Endothelial cell of umbilical vein (primary cell): Measurements from ENCODE around the gene GNMT. TPM values are rescaled to one million over a fixed set of nuclear protein-coding genes. Genes with fewer than 3 reads are reported as not detected.
A peak's percentile ranks its signal among the peaks of the same experiment; 100 is the strongest.

ENCODE experiments used
- BruUV-seq: library from RNA; stranded (reverse); fragments of 400-500 nt; replicated peaks from 2 replicates; lab custom pipeline; 2021; lab: Mats Ljungman, UMichigan
- CTCF ChIA-PET: fragments of 300-600, 350-600 bp; sonication (Branson Sonifier 250); formaldehyde crosslinking; loops from one replicate; lab custom pipeline; 2021; ENCODE audit warnings: antibody characterized with exemption, inconsistent platforms; lab: Charles Lee
- POLR2A ChIA-PET: fragments of 300-600, 350-600 bp; sonication (Branson Sonifier 250); formaldehyde crosslinking; loops from one replicate; lab custom pipeline; 2021; ENCODE audit warnings: antibody characterized with exemption, inconsistent platforms; lab: Charles Lee
- DNase-seq: peaks from one replicate; pipeline ENCODE4 v3.0.0-alpha.2; 2011; ENCODE audit warnings: low read depth, low spot score
- FAIRE-seq: peaks from 2 replicates; lab custom pipeline; 2011; peaks lifted over from hg19 to GRCh38; lab: Jason Lieb, UNC
- H2AFZ ChIP-seq: 2 replicates; pipeline ENCODE4 v1.6.0; 2012; ENCODE audit warnings: low read depth, low read length, control low read depth, inconsistent platforms
- H3K27ac ChIP-seq: 2 replicates; pipeline ENCODE4 v1.5.1; 2011; ENCODE audit warnings: low read depth, mild to moderate bottlenecking, control low read depth, low read length, moderate library complexity; ENCODE audit not compliant: insufficient read depth
- H3K27me3 ChIP-seq, 2 experiments: 2 replicates each; pipeline versions ENCODE4 v1.6.0 to v1.6.1; 2011; ENCODE audit warnings: low read length in 2 of 2, mixed read lengths in 1 of 2; ENCODE audit not compliant: control insufficient read depth in 2 of 2, insufficient read depth in 2 of 2
- H3K36me3 ChIP-seq, 2 experiments: 2 replicates in 1 of 2; 3 replicates in 1 of 2; pipeline ENCODE4 v1.5.1; 2011; ENCODE audit warnings: low read length in 2 of 2, mild to moderate bottlenecking in 1 of 2, moderate library complexity in 1 of 2; ENCODE audit not compliant: control insufficient read depth in 2 of 2, insufficient read depth in 2 of 2; ENCODE audit errors: extremely low read depth in 1 of 2
- H3K4me1 ChIP-seq: 3 replicates; pipeline ENCODE4 v1.5.1; 2011; ENCODE audit warnings: mild to moderate bottlenecking, low read length; ENCODE audit not compliant: control insufficient read depth, insufficient read depth; ENCODE audit errors: extremely low read depth
- H3K4me2 ChIP-seq: 2 replicates; pipeline ENCODE4 v1.6.1; 2011; ENCODE audit warnings: low read length, control low read depth, mixed read lengths; ENCODE audit not compliant: insufficient read depth
- H3K4me3 ChIP-seq, 3 experiments: fragments of 200-600 bp in 1 of 3; sonication (generic), shearing (Covaris generic) in 1 of 3; replicated peaks in 1 of 3; 2 replicates each; pipeline ENCODE4 v1.5.1; 2011 to 2016; ENCODE audit warnings: control low read depth in 3 of 3, low read length in 3 of 3, mild to moderate bottlenecking in 2 of 3, inconsistent platforms in 1 of 3, low read depth in 1 of 3, moderate library complexity in 1 of 3; ENCODE audit not compliant: insufficient read depth in 1 of 3
- H3K79me2 ChIP-seq: 2 replicates; pipeline ENCODE4 v1.6.0; 2012; ENCODE audit warnings: low read length, inconsistent platforms; ENCODE audit not compliant: control insufficient read depth, insufficient read depth
- H3K9ac ChIP-seq: replicated peaks from 2 replicates; pipeline ENCODE3; 2011; ENCODE audit warnings: low read length, control low read depth; ENCODE audit not compliant: insufficient read depth; ENCODE audit errors: extremely low read depth
- H3K9me1 ChIP-seq: replicated peaks from 3 replicates; pipeline ENCODE4 v1.6.0; 2011; ENCODE audit warnings: mild to moderate bottlenecking, low read length; ENCODE audit not compliant: control insufficient read depth, insufficient read depth; ENCODE audit errors: extremely low read depth
- H3K9me3 ChIP-seq: replicated peaks from 2 replicates; pipeline ENCODE4 v1.5.1; 2012; ENCODE audit warnings: low read length, inconsistent platforms; ENCODE audit not compliant: control insufficient read depth, insufficient read depth
- H4K20me1 ChIP-seq: replicated peaks from 2 replicates; pipeline ENCODE3; 2011; ENCODE audit warnings: mild to moderate bottlenecking, low read length; ENCODE audit not compliant: control insufficient read depth, insufficient read depth; ENCODE audit errors: extremely low read depth
- CTCF ChIP-seq, 2 donors: IDR thresholded peaks; 1 replicate in 1 of 2; 2 replicates in 1 of 2; pipeline ENCODE4 v1.5.1; 2011; ENCODE audit warnings: low read length in 2 of 2, mild to moderate bottlenecking in 2 of 2, moderate library complexity in 2 of 2, control low read depth in 1 of 2, inconsistent platforms in 1 of 2, low read depth in 1 of 2; ENCODE audit not compliant: insufficient read depth in 1 of 2; ENCODE audit errors: extremely low read depth in 1 of 2
- EZH2 ChIP-seq: IDR thresholded peaks from 2 replicates; pipeline ENCODE4 v1.6.1; 2012; ENCODE audit warnings: borderline replicate concordance, low read depth, mild to moderate bottlenecking, moderate library complexity, low read length, inconsistent platforms; ENCODE audit not compliant: severe bottlenecking
- FOS ChIP-seq: IDR thresholded peaks from 2 replicates; pipeline ENCODE4 v1.6.1; 2011; ENCODE audit warnings: mild to moderate bottlenecking, low read length, moderate library complexity, borderline replicate concordance; ENCODE audit not compliant: insufficient read depth
- JUN ChIP-seq: IDR thresholded peaks from 2 replicates; pipeline ENCODE4 v1.6.1; 2011; ENCODE audit warnings: borderline replicate concordance, low read depth; ENCODE audit not compliant: insufficient read length, insufficient read depth
- MAX ChIP-seq: IDR thresholded peaks from 2 replicates; pipeline ENCODE4 v1.6.1; 2011; ENCODE audit not compliant: insufficient read depth, insufficient read length
- MYC ChIP-seq: IDR thresholded peaks from one replicate; pipeline ENCODE4 v1.6.1; 2011; ENCODE audit warnings: mild to moderate bottlenecking, low read depth, low read length
- POLR2A ChIP-seq: IDR thresholded peaks from 2 replicates; pipeline ENCODE4 v1.6.1; 2012; ENCODE audit warnings: low read depth, mild to moderate bottlenecking, control low read depth, low read length
- POLR2AphosphoS5 ChIP-seq: IDR thresholded peaks from 2 replicates; pipeline ENCODE4 v1.6.1; 2012; ENCODE audit warnings: low read depth, mild to moderate bottlenecking, control low read depth, low read length, moderate library complexity; ENCODE audit not compliant: insufficient read depth
- dilution Hi-C: fragments of 300-500 bp; cut with MboI; formaldehyde crosslinking; loops from one replicate; pipeline ENCODE4 v1.15.0; 2019; ENCODE audit warnings: low sequenced_read_pairs; ENCODE audit not compliant: extremely low pct_ligation_motif_present
- intact Hi-C: fragments of 100-400 bp; cut with micrococcal nuclease; formaldehyde crosslinking; loops from one replicate; pipeline ENCODE4 v1.10.0; 2022
- polyA plus RNA-seq, 4 experiments: library from polyadenylated mRNA; depleted of rRNA in 3 of 4; stranded (reverse) in 3 of 4; unstranded in 1 of 4; fragments of >200 nt; gene quantifications; 2 replicates each; pipeline versions ENCODE4 v1.2.1 to v1.2.3, GENCODE V29; 2011 to 2012; ENCODE audit warnings: missing spikeins in 1 of 4
- total RNA-seq: library from RNA; stranded (reverse); gene quantifications from 2 replicates; pipeline ENCODE4 v1.2.3, GENCODE V29; 2021

GNMT gene
- total and polyA plus RNA-seq, 2 donors (not counting 3 experiments of a cell fraction or from before 2014, with no cell fraction given): 0.41 to 1.2 TPM

GRCh38 chr6:42984924-42985475, 24.4 kb downstream of the GNMT start:
- peaks cover 3% of the 10 kb centered on the region for H4K20me1 ChIP-seq
- peaks cover 28% of the 10 kb centered on the region for H3K4me1 ChIP-seq
- TF ChIP-seq MAX: no peak
- no peak for TF ChIP-seq CTCF (IDR thresholded peaks at IDR 0.05; ENCODE audit: extremely low read depth in 1 of 2, insufficient read depth in 1 of 2, low read depth in 1 of 2, low read length in 2 of 2)
- TF ChIP-seq JUN: no peak
- no peak for TF ChIP-seq MYC
- TF ChIP-seq POLR2AphosphoS5: no peak
- no peak for TF ChIP-seq POLR2A
- no peak for TF ChIP-seq EZH2
- no peak for TF ChIP-seq FOS
- H3K9ac ChIP-seq: peak overlapping the region; percentile 71
- dilution Hi-C loops (no loop called here), intact Hi-C loops (loop anchor here (1.0 to 5.0 kb wide), 4 partner anchors 28 to 186 kb away; partner anchors contain the start of genes CUL7, MEA1 and SRF)
- H3K36me3 ChIP-seq: peaks cover 0 to under 1% of the 10 kb centered on the region in 2 experiments
- peak overlapping the region; percentile 57 to 90 (median 83) for H3K4me3 ChIP-seq
- BruUV-seq: TSS peak; percentile 24
- H3K27ac ChIP-seq: no peak overlapping the region
- peak; percentile 81 for FAIRE-seq
- POLR2A ChIA-PET: interaction anchor here (1.0 to 1.2 kb wide), 3 partner anchors 11 to 75 kb away, joined by 3 to 8 read pairs (median 3); partner anchors contain the start of genes KLC4 and MRPL2
- peaks cover 15% of the 10 kb centered on the region for H3K79me2 ChIP-seq
- peak overlapping the region; percentile 51 for H3K4me2 ChIP-seq
- no peaks in the 10 kb centered on the region for H3K9me3 ChIP-seq
- peak; percentile 20 for DNase-seq
- no peaks in the 10 kb centered on the region for H3K9me1 ChIP-seq
- CTCF ChIA-PET: no interaction called here
- peak overlapping the region; percentile 39 for H2AFZ ChIP-seq
- H3K27me3 ChIP-seq: no peaks in the 10 kb centered on the region
